GM12865 (cell line): Measurements from ENCODE around the gene PARN.
"Not testable (repeated sequence)": the region's sequence is repeated elsewhere in the genome, so short reads cannot be mapped to it uniquely, and the experiment has no call there.

Experiments used
- DNase-seq: peaks from one replicate; pipeline ENCODE4 v3.0.0; 2010; ENCODE audit warnings: low read depth
- H3K4me3 ChIP-seq: 2 replicates; pipeline ENCODE4 v1.5.1; 2011; ENCODE audit warnings: mild to moderate bottlenecking, low read depth, low read length, control low read depth
- TF ChIP-seq, protein P1 (sequence below): IDR thresholded peaks from 2 replicates; pipeline ENCODE4 v1.5.1; 2011; ENCODE audit warnings: low read length, control low read depth, low read depth, inconsistent platforms; ENCODE audit not compliant: insufficient read depth; ENCODE audit errors: missing control alignments

Gene PARN

DNA sequence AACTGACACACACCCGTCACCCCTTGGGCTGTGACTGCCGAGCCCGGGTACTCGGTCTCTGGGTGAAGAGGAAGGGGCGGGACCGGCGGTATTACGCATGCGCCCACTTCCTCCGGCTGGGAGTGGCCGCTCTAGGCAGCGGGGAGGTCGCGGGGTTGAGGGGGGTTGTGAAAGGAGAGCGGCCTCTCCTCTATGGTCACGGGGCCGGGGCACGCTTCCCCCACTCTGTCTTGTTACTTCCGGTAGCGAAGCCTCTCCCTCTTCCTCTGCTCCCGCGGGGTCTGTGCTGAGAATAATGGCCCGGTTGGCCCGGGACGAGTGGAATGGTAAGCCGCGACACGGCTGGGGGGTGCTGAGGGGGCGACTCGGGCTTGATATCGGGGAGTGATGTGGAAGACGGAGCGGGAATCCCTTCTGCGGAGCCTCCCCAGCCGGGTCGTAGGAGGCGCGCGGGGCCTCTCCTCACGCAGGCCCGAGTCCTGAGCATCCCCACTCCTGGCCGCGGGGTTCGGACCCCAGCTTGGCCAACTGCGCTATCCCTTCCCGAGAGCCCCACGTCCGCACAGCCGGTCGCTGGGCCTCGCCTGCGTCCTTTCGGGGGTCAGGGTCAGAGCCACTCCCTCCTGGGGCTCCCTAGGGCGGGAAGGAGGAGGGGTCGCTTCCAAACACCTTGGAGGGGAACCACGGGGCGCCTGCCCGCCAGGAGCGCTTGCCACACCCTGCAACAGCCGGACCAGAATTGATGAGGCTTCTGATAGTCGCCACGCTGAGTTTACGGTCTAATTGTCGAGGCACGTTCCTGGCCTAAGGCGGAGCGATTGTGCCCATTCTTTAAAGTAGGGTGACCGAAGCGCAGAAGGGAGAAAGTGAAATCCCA lies 2.9 kb upstream of the PARN start, which contains the start of gene BFAR:
TSS of gene BFAR (plus strand) at position 259 of the 877 bp plus-strand sequence. CDS start 11,396 bp downstream, outside the sequence.
- peak; percentile 99 for DNase-seq
- TF ChIP-seq, protein P1, sequence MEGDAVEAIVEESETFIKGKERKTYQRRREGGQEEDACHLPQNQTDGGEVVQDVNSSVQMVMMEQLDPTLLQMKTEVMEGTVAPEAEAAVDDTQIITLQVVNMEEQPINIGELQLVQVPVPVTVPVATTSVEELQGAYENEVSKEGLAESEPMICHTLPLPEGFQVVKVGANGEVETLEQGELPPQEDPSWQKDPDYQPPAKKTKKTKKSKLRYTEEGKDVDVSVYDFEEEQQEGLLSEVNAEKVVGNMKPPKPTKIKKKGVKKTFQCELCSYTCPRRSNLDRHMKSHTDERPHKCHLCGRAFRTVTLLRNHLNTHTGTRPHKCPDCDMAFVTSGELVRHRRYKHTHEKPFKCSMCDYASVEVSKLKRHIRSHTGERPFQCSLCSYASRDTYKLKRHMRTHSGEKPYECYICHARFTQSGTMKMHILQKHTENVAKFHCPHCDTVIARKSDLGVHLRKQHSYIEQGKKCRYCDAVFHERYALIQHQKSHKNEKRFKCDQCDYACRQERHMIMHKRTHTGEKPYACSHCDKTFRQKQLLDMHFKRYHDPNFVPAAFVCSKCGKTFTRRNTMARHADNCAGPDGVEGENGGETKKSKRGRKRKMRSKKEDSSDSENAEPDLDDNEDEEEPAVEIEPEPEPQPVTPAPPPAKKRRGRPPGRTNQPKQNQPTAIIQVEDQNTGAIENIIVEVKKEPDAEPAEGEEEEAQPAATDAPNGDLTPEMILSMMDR = no peak
- peak within 1 kb of the TSS; percentile 92 for H3K4me3 ChIP-seq

DNA sequence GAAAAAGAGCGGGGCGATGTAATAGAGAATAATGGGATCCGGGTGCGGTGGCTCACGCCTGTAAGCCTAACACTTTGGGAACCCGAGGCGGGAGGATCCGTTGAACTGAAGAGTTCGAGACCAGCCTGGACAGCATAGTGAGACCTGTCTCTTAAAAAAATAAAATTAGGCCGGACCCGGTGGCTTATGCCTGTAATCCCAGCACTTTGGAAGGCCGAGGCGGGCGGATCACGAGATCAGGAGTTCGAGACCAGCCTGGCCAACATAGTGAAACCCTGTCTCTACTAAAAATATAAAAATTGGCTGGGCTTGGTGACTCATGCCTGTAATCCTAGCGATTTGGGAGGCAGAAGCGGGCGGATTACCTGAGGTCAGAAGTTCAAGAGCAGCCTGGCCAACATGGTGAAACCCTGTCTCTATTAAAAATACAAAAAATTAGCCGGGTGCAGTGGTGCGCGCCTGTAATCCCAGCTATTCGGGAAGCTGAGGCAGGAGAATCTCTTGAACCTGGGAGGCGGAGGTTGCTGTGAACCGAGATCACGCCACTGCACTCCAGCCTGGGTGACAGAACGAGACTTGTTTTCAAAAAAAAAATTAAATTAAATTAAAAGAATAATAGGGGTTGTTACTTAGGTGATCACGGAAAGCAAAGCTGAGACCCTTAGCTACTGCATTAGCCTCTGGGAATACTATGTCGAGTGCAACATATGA lies 715 bp upstream of the PARN start:
- H3K4me3 ChIP-seq = peak overlapping the region; percentile 46

DNA sequence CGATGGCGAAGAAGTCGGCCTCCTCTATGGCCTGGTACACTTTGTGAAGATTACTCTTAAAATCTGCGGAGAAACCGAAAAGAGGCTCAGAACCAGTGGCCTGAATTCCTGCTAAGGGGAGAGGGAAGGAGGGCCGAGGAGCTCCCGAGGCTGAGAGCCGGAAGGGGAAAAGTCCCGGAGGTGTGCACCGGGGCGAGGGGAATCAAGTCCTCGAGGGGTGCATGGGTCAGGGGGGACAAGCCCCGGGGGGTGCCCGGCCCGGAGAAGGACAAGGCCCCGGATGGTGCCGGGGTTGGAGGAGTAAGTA lies 495 bp downstream of the PARN start:
- peak overlapping the region; percentile 65 for H3K4me3 ChIP-seq
- TF ChIP-seq, protein P1 = no peak
- DNase-seq = no peak

More for the DNA sequence above, 715 bp upstream of the PARN start:
- DNase-seq = not testable (repeated sequence)

DNA sequence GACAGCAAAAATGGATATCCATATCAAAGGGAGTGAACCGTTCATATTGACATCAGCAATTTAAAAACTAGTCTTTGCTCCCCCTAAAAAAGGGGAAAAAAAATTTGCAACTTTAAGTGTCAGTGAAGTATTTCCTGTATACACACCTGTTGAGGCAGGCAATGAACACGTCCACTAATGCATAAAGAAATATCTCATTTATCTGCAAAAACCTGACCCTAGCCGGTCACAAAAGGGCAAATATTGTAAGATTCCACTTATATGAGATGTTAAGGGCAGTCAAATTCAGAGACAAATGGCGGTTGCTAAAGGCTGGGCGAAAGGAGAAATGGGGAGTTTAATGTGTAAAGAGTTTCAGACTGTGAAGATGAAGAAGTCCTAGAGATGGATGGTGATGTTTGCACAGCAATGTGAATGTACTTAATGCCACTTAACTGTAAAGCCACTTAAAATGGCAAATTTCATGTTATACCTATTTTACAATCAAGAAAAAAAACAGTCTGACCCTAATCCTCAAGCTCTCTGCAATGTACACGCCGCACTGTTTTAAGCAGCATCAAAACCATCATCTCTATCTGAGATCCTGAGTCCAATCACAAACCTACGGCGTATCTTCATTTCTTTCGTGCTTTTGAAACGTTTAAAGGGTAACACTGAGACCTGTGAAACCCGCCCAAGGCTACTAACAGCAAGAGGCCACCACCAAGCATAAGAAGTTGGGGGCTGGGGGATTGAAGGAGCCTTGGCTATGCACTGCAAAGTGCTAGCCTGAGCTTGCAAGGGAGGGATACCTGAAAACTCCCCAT lies 1.1 kb downstream of the PARN start:
- H3K4me3 ChIP-seq = peak overlapping the region; percentile 65
- TF ChIP-seq, protein P1 = no peak
- peak; percentile 30 for DNase-seq

DNA sequence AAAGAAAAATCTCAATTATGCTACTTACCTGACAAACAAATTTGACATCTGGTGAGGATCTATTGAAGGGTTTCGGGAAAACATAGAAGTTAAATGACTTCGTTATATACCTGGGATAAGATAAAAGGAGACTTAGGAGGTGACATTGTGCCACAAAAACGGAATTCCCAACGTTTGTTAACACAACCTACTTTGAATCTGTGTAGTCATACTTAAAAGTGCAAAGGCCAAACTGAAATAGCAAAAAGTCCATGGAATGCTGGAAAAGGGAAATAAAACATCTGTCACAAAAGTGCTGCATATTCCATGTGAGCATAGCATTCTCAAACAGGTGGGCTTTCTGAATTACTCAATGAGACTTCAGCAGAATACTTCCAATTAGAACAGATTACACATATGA lies 3.0 kb downstream of the PARN start:
- H3K4me3 ChIP-seq = no peak overlapping the region
- no peak for DNase-seq
- TF ChIP-seq, protein P1 = no peak

DNA sequence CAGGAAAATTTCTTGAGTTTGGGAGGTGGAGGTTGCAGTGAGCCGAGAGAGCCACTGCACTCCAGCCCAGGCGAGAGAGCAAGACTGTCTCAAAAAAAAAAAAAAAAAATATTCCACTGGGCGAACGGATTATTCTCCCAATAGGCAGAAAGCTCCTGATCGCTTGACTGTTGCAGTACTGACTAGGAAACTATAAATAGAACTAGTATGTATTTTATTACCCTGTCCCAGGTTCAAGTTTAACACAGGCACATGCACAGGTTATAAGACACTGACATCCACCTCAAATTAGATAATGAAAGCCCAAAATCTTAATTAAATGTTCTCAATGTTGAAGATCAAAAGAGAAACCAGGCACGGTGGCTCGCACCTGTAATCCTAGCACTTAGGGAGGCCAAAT lies 11.5 kb downstream of the PARN start:
- TF ChIP-seq, protein P1 = no peak
- no peak overlapping the region for H3K4me3 ChIP-seq
- DNase-seq = no peak

DNA sequence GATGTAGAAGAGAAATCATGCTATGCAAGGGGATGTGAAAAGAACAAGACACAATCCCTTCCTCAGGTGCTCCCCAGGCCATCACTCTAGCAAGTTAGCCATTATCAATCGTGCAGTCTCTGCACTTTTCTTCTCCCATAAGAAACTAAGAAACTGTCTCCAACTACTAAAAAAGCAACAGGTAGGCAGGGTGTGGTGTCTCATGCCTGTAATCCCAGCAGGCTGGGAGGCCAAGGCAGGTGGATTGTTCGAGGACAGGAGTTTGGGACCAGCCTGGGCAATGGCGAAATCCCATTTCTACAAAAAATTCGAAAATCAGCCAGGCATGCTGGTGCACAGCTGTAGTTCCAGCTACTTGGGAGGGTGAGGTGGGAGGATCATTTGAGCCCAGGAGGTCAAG lies 13.8 kb downstream of the PARN start:
- TF ChIP-seq, protein P1 = no peak
- no peak overlapping the region for H3K4me3 ChIP-seq
- DNase-seq = no peak
